ENCODE results near the gene LARP6.
"Not testable (repeated sequence)": the region's sequence is repeated elsewhere in the genome, so short reads cannot be mapped to it uniquely, and the experiment has no call there.

- not testable (repeated sequence) for TF ChIP-seq POLR2A (IDR thresholded peaks at IDR 0.05; ENCODE audit: low read length); CTCF (IDR thresholded peaks at IDR 0.05); PBX3 (IDR thresholded peaks at IDR 0.05); ZNF302 (CRISPR knock-in tag; IDR thresholded peaks at IDR 0.05); HOXA7 (CRISPR knock-in tag; IDR thresholded peaks at IDR 0.05); RAD21 (conservative IDR thresholded peaks at IDR 0.05 in 1 of 2, IDR thresholded peaks at IDR 0.05 in 1 of 2); JUNB (IDR thresholded peaks at IDR 0.05)
Observed at GRCh38 chr15:70804388-70804787, 49.6 kb downstream of the LARP6 start.
